Activated T-helper 2 cell treated with anti-CD3 and anti-CD28 coated beads, Interferon-gamma antibody, Interleukin-2, Interleukin-4, amounts not matched to agents 10 μg/mL and 5 μg/mL and 100 μg/mL, durations not matched to agents 14 hours and 24 hours and 36 hours (primary cell): ENCODE measurements around the gene MTOR. TPM values are rescaled to one million over a fixed set of nuclear protein-coding genes. Genes with fewer than 3 reads are reported as not detected.

ENCODE experiments used
- DNase-seq: peaks from one replicate; pipeline ENCODE4 v3.0.0; 2021; ENCODE audit warnings: low spot score
- H3K27ac Mint-ChIP-seq: one replicate; pipeline ENCODE4 v1.8.0; 2021; ENCODE audit warnings: mixed read lengths
- H3K27me3 Mint-ChIP-seq: one replicate; pipeline ENCODE4 v1.8.0; 2021; ENCODE audit warnings: low read depth, mixed read lengths
- H3K36me3 Mint-ChIP-seq: one replicate; pipeline ENCODE4 v1.8.0; 2021; ENCODE audit warnings: low read depth, mixed read lengths
- H3K4me1 Mint-ChIP-seq: one replicate; pipeline ENCODE4 v1.8.0; 2021; ENCODE audit warnings: low read depth, mixed read lengths
- H3K4me3 Mint-ChIP-seq: one replicate; pipeline ENCODE4 v1.8.0; 2021; ENCODE audit warnings: low read depth, mild to moderate bottlenecking, moderate library complexity, mixed read lengths
- H3K9me3 Mint-ChIP-seq: one replicate; pipeline ENCODE4 v1.8.0; 2021; ENCODE audit warnings: mixed read lengths
- intact Hi-C: fragments of 100-400 bp; cut with micrococcal nuclease; formaldehyde crosslinking; loops from one replicate; pipeline ENCODE4 v1.15.1; 2023
- total RNA-seq: library from RNA; stranded (reverse); gene quantifications from 2 replicates; pipeline ENCODE4 v1.2.3, GENCODE V29; 2022

The MTOR gene
- total RNA-seq, 1 donor from 2014 or later: 44.5 TPM

- Mint-ChIP-seq H3K27me3 (no peaks in the 10 kb centered on the region), H3K4me1 (no peaks in the 10 kb centered on the region), H3K9me3 (no peaks in the 10 kb centered on the region), H3K27ac (no peak overlapping the region), H3K4me3 (no peak overlapping the region), H3K36me3 (peaks cover 52% of the 10 kb centered on the region)
- intact Hi-C loops: no loop called here
- DNase-seq: no peak
Observed at GRCh38 chr1:11198257-11198656, 64.1 kb downstream of the MTOR start.

- Mint-ChIP-seq H3K4me1 (no peaks in the 10 kb centered on the region), H3K27ac (no peak overlapping the region), H3K4me3 (no peak overlapping the region), H3K36me3 (peaks cover 56% of the 10 kb centered on the region), H3K27me3 (no peaks in the 10 kb centered on the region), H3K9me3 (no peaks in the 10 kb centered on the region)
- intact Hi-C loops: no loop called here
- DNase-seq: no peak
Observed at GRCh38 chr1:11197359-11197758, 65.0 kb downstream of the MTOR start.

GRCh38 chr1:11196945-11197344 lies 65.4 kb downstream of the MTOR start:
- H3K36me3 Mint-ChIP-seq: peaks cover 56% of the 10 kb centered on the region
- no peak for DNase-seq
- intact Hi-C loops: no loop called here
- no peaks in the 10 kb centered on the region for H3K27me3 Mint-ChIP-seq
- H3K27ac Mint-ChIP-seq: no peak overlapping the region
- no peak overlapping the region for H3K4me3 Mint-ChIP-seq
- no peaks in the 10 kb centered on the region for H3K4me1 Mint-ChIP-seq
- no peaks in the 10 kb centered on the region for H3K9me3 Mint-ChIP-seq

- no peak overlapping the region for H3K27ac Mint-ChIP-seq
- intact Hi-C loops: no loop called here
- no peaks in the 10 kb centered on the region for H3K9me3 Mint-ChIP-seq
- no peak for DNase-seq
- H3K36me3 Mint-ChIP-seq: peaks cover 52% of the 10 kb centered on the region
- no peaks in the 10 kb centered on the region for H3K27me3 Mint-ChIP-seq
- no peaks in the 10 kb centered on the region for H3K4me1 Mint-ChIP-seq
- H3K4me3 Mint-ChIP-seq: no peak overlapping the region
Observed at GRCh38 chr1:11194407-11195176, 67.8 kb downstream of the MTOR start.

GRCh38 chr1:11193376-11193775 lies 69.0 kb downstream of the MTOR start:
- Mint-ChIP-seq H3K4me3 (no peak overlapping the region), H3K9me3 (no peaks in the 10 kb centered on the region), H3K36me3 (peaks cover 47% of the 10 kb centered on the region), H3K4me1 (no peaks in the 10 kb centered on the region), H3K27me3 (no peaks in the 10 kb centered on the region), H3K27ac (no peak overlapping the region)
- intact Hi-C loops: no loop called here
- no peak for DNase-seq

GRCh38 chr1:11188858-11189451 lies 73.4 kb downstream of the MTOR start, which contains the start of gene ANGPTL7:
TSS of gene ANGPTL7 (plus strand) at chr1:11189355. CDS start at chr1:11189580, 225 bp downstream.
- no peak for DNase-seq
- H3K4me1 Mint-ChIP-seq: no peaks in the 10 kb centered on the region
- H3K9me3 Mint-ChIP-seq: no peaks in the 10 kb centered on the region
- intact Hi-C loops: no loop called here
- H3K27me3 Mint-ChIP-seq: no peaks in the 10 kb centered on the region
- H3K4me3 Mint-ChIP-seq: no peak within 1 kb of the TSS
- no peak within 1 kb of the TSS for H3K27ac Mint-ChIP-seq
- H3K36me3 Mint-ChIP-seq: peaks cover 30% of the 10 kb centered on the region

GRCh38 chr1:11188381-11188780 lies 74.0 kb downstream of the MTOR start:
- Mint-ChIP-seq H3K9me3 (no peaks in the 10 kb centered on the region), H3K36me3 (peaks cover 24% of the 10 kb centered on the region), H3K27me3 (no peaks in the 10 kb centered on the region), H3K4me1 (no peaks in the 10 kb centered on the region), H3K4me3 (no peak overlapping the region), H3K27ac (no peak overlapping the region)
- intact Hi-C loops: no loop called here
- DNase-seq: no peak

GRCh38 chr1:11187931-11188330 lies 74.4 kb downstream of the MTOR start:
- H3K36me3 Mint-ChIP-seq: peaks cover 22% of the 10 kb centered on the region
- intact Hi-C loops: no loop called here
- H3K9me3 Mint-ChIP-seq: no peaks in the 10 kb centered on the region
- H3K27me3 Mint-ChIP-seq: no peaks in the 10 kb centered on the region
- H3K4me1 Mint-ChIP-seq: no peaks in the 10 kb centered on the region
- H3K27ac Mint-ChIP-seq: no peak overlapping the region
- no peak overlapping the region for H3K4me3 Mint-ChIP-seq
- DNase-seq: no peak

GRCh38 chr1:11187494-11187893 lies 74.9 kb downstream of the MTOR start:
- H3K27ac Mint-ChIP-seq: no peak overlapping the region
- H3K27me3 Mint-ChIP-seq: no peaks in the 10 kb centered on the region
- intact Hi-C loops: no loop called here
- peaks cover 18% of the 10 kb centered on the region for H3K36me3 Mint-ChIP-seq
- H3K4me3 Mint-ChIP-seq: no peak overlapping the region
- no peaks in the 10 kb centered on the region for H3K4me1 Mint-ChIP-seq
- no peak for DNase-seq
- H3K9me3 Mint-ChIP-seq: no peaks in the 10 kb centered on the region

- Mint-ChIP-seq H3K27ac (no peak overlapping the region), H3K27me3 (no peaks in the 10 kb centered on the region), H3K4me3 (no peak overlapping the region), H3K4me1 (no peaks in the 10 kb centered on the region), H3K9me3 (no peaks in the 10 kb centered on the region), H3K36me3 (peaks cover 18% of the 10 kb centered on the region)
- intact Hi-C loops: no loop called here
- DNase-seq: no peak
Observed at GRCh38 chr1:11187000-11187399, 75.4 kb downstream of the MTOR start.

- intact Hi-C loops: no loop called here
- Mint-ChIP-seq H3K27ac (no peak overlapping the region), H3K4me1 (no peaks in the 10 kb centered on the region)
Observed at GRCh38 chr1:11184973-11185372, 77.4 kb downstream of the MTOR start.

GRCh38 chr1:11182884-11183283 lies 79.5 kb downstream of the MTOR start:
- Mint-ChIP-seq H3K4me3 (no peak overlapping the region), H3K27ac (no peak overlapping the region), H3K27me3 (no peaks in the 10 kb centered on the region), H3K36me3 (peaks cover 11% of the 10 kb centered on the region), H3K9me3 (no peaks in the 10 kb centered on the region), H3K4me1 (no peaks in the 10 kb centered on the region)
- no peak for DNase-seq
- intact Hi-C loops: no loop called here

More at GRCh38 chr1:11184973-11185372, 77.4 kb downstream of the MTOR start:
- peaks cover 21% of the 10 kb centered on the region for H3K36me3 Mint-ChIP-seq
- H3K4me3 Mint-ChIP-seq: no peak overlapping the region
- no peaks in the 10 kb centered on the region for H3K9me3 Mint-ChIP-seq
- H3K27me3 Mint-ChIP-seq: no peaks in the 10 kb centered on the region
- DNase-seq: no peak

GRCh38 chr1:11180342-11180744 lies 82.0 kb downstream of the MTOR start:
- Mint-ChIP-seq H3K9me3 (no peaks in the 10 kb centered on the region), H3K4me1 (no peaks in the 10 kb centered on the region), H3K27ac (no peak overlapping the region), H3K27me3 (no peaks in the 10 kb centered on the region), H3K4me3 (no peak overlapping the region), H3K36me3 (peaks cover 13% of the 10 kb centered on the region)
- DNase-seq: no peak
- intact Hi-C loops: no loop called here
